SK-N-SH treated with all-trans-retinoic acid at 6 μM for 48 hours (cell line): ENCODE data around the gene ECM1.

Source experiments
- ATAC-seq: fragments of 200-7000 bp; cut with Tn5 transposase; 3 replicates; pipeline ENCODE4 v1.9.1; 2020; ENCODE audit warnings: mild to moderate bottlenecking, moderate library complexity
- ARNTL ChIP-seq: fragments of 450-650 bp; formaldehyde crosslinking; IDR thresholded peaks from 2 replicates; pipeline ENCODE4 v1.5.0; 2020; ENCODE audit warnings: low read depth, mild to moderate bottlenecking, moderate library complexity, borderline replicate concordance
- BACH2 ChIP-seq: fragments of 250-450 bp; sonication (Bioruptor Pico); IDR thresholded peaks from 2 replicates; pipeline ENCODE4 v1.9.0; 2021; ENCODE audit warnings: mild to moderate bottlenecking, borderline replicate concordance
- CSDC2 ChIP-seq: fragments of 250-450 bp; sonication (Bioruptor Pico); IDR thresholded peaks from 2 replicates; pipeline ENCODE4 v1.5.0; 2020; ENCODE audit warnings: mild to moderate bottlenecking, moderate library complexity
- ESRRG ChIP-seq: fragments of 250-450 bp; sonication (Bioruptor Pico); IDR thresholded peaks from 2 replicates; pipeline ENCODE4 v1.6.1; 2021; ENCODE audit warnings: mild to moderate bottlenecking
- GLIS3 ChIP-seq: fragments of 250-450 bp; sonication (Bioruptor Pico); IDR thresholded peaks from 2 replicates; pipeline ENCODE4 v1.5.0; 2020; ENCODE audit warnings: mild to moderate bottlenecking, moderate library complexity
- ISL1 ChIP-seq: fragments of 250-450 bp; sonication (Bioruptor Pico); IDR thresholded peaks from 2 replicates; pipeline ENCODE4 v2.1.2; 2022; ENCODE audit warnings: mild to moderate bottlenecking, moderate library complexity
- OSR1 ChIP-seq: fragments of 250-450 bp; sonication (Bioruptor Pico); IDR thresholded peaks from 2 replicates; pipeline ENCODE4 v1.8.0; 2022; ENCODE audit warnings: moderate library complexity, mild to moderate bottlenecking, inconsistent platforms
- PPARA ChIP-seq: fragments of 250-450 bp; sonication (Bioruptor Pico); IDR thresholded peaks from 2 replicates; pipeline ENCODE4 v1.5.0; 2020; ENCODE audit warnings: mild to moderate bottlenecking, borderline replicate concordance
- RARB ChIP-seq: fragments of 250-450 bp; sonication (Bioruptor Pico); IDR thresholded peaks from 2 replicates; pipeline ENCODE4 v1.8.0; 2021; ENCODE audit warnings: mild to moderate bottlenecking, moderate library complexity
- SNAI2 ChIP-seq: fragments of 250-450 bp; sonication (Bioruptor Pico); IDR thresholded peaks from 2 replicates; pipeline ENCODE4 v1.5.0; 2020; ENCODE audit warnings: mild to moderate bottlenecking, moderate library complexity
- TCF4 ChIP-seq: fragments of 250-450 bp; sonication (Bioruptor Pico); IDR thresholded peaks from 2 replicates; pipeline ENCODE4 v1.8.0; 2021; ENCODE audit warnings: mild to moderate bottlenecking, moderate library complexity, borderline replicate concordance
- TOX ChIP-seq: fragments of 250-450 bp; sonication (Bioruptor Pico); IDR thresholded peaks from 2 replicates; pipeline ENCODE4 v1.8.0; 2021; ENCODE audit warnings: mild to moderate bottlenecking, moderate library complexity, borderline replicate concordance
- ZC3H10 ChIP-seq: fragments of 250-450 bp; sonication (Bioruptor Pico); IDR thresholded peaks from 2 replicates; pipeline ENCODE4 v1.5.1; 2021; ENCODE audit warnings: mild to moderate bottlenecking, moderate library complexity
- ZFP3 ChIP-seq: fragments of 250-450 bp; sonication (Bioruptor Pico); IDR thresholded peaks from 2 replicates; pipeline ENCODE4 v1.5.0; 2020; ENCODE audit warnings: mild to moderate bottlenecking, moderate library complexity
- ZFP30 ChIP-seq: fragments of 450-650 bp; formaldehyde crosslinking; IDR thresholded peaks from 2 replicates; pipeline ENCODE4 v1.5.0; 2022; ENCODE audit warnings: mild to moderate bottlenecking, moderate library complexity
- ZNF565 ChIP-seq: fragments of 450-650 bp; formaldehyde crosslinking; conservative IDR thresholded peaks from 2 replicates; pipeline ENCODE4 v1.5.0; 2020; ENCODE audit warnings: low read depth, mild to moderate bottlenecking, moderate library complexity
- ZNF70 ChIP-seq: fragments of 450-650 bp; formaldehyde crosslinking; IDR thresholded peaks from 2 replicates; pipeline ENCODE4 v1.5.0; 2020; ENCODE audit warnings: mild to moderate bottlenecking, moderate library complexity
- ZNF8 ChIP-seq: fragments of 450-650 bp; formaldehyde crosslinking; IDR thresholded peaks from 2 replicates; pipeline ENCODE4 v1.5.0; 2020; ENCODE audit warnings: mild to moderate bottlenecking, moderate library complexity
- TF ChIP-seq, protein P1 (sequence below): fragments of 250-450 bp; sonication (Bioruptor Pico); IDR thresholded peaks from 2 replicates; pipeline ENCODE4 v1.8.0; 2021; ENCODE audit warnings: low read depth, mild to moderate bottlenecking, moderate library complexity, borderline replicate concordance
- TF ChIP-seq, protein P2 (sequence below): fragments of 250-450 bp; sonication (Bioruptor Pico); IDR thresholded peaks from 2 replicates; pipeline ENCODE4 v1.8.0; 2020; ENCODE audit warnings: mild to moderate bottlenecking, moderate library complexity, borderline replicate concordance
- TF ChIP-seq, protein P3 (sequence below): fragments of 250-450 bp; sonication (Bioruptor Pico); IDR thresholded peaks from 2 replicates; pipeline ENCODE4 v1.5.1; 2020; ENCODE audit warnings: low read depth, mild to moderate bottlenecking, moderate library complexity
- TF ChIP-seq, protein P4 (sequence below): fragments of 250-450 bp; sonication (Bioruptor Pico); IDR thresholded peaks from 2 replicates; pipeline ENCODE4 v1.5.0; 2020; ENCODE audit warnings: mild to moderate bottlenecking, moderate library complexity

ECM1 gene

DNA sequence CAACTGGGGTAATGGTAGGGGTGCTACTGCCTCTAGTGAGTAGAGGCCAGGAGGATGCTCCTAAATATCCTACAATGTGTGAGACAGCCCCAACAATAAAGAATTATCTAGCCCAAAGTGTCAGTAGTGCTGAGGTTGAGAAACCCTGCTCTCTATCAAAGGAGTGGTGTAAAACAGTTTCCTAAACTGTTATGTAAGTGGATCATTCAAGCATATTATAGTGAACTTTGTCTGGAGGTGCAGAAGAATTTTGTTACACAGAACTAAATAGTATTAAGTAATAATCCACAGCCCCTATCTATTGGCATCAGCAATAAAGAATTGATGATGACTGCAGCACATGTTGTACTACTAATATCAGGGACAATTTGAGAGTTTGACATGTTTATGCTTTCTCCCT lies 40.9 kb upstream of the ECM1 start:
- no peak for ATAC-seq
- no peak for TF ChIP-seq SNAI2
- TF ChIP-seq GLIS3: no peak
- no peak for TF ChIP-seq ZC3H10 (CRISPR knock-in tag)
- no peak for TF ChIP-seq CSDC2 (CRISPR knock-in tag)
- no peak for TF ChIP-seq TCF4 (CRISPR knock-in tag)
- TF ChIP-seq OSR1: no peak
- TF ChIP-seq ESRRG (CRISPR knock-in tag): no peak

DNA sequence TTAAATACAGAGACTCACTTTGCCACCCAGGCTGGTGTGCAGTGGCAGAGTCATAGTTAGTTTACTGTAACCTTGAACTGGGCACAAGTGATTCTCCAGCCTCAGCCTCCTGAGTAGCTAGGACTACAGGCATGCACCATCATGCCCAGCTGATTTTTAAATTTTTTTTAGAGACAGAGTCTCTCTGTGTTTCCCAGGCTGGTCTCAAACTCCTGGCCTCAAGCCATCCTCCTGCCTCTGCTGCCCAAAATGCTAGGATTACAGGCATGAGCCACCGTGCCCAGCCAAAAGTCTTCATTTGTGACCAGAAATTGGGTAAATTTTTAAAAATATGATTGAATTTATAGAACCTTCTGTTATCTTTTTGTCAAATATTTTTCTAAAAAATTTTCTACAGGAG lies 38.6 kb upstream of the ECM1 start:
- no peak for ATAC-seq
- TF ChIP-seq SNAI2 (no peak), TOX (CRISPR knock-in tag) (no peak), ZNF8 (no peak), ZNF70 (CRISPR knock-in tag) (no peak)

DNA sequence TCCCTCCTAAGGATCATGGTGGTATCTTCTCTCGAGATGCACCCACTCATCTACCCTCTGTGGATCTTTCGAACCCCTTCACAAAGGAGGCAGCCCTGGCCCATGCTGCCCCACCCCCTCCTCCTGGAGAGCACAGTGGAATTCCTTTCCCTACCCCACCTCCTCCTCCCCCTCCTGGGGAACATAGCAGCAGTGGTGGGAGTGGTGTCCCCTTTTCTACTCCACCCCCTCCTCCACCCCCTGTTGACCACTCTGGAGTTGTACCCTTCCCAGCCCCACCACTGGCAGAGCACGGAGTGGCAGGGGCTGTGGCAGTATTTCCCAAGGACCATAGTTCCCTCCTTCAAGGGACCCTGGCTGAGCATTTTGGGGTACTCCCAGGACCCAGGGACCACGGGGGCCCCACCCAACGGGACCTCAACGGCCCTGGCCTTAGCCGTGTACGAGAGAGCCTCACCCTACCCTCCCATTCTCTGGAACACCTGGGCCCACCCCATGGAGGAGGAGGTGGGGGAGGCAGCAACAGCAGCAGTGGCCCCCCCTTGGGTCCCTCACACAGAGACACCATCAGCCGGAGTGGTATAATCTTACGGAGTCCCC lies 35.2 kb upstream of the ECM1 start:
- TF ChIP-seq, protein P1, sequence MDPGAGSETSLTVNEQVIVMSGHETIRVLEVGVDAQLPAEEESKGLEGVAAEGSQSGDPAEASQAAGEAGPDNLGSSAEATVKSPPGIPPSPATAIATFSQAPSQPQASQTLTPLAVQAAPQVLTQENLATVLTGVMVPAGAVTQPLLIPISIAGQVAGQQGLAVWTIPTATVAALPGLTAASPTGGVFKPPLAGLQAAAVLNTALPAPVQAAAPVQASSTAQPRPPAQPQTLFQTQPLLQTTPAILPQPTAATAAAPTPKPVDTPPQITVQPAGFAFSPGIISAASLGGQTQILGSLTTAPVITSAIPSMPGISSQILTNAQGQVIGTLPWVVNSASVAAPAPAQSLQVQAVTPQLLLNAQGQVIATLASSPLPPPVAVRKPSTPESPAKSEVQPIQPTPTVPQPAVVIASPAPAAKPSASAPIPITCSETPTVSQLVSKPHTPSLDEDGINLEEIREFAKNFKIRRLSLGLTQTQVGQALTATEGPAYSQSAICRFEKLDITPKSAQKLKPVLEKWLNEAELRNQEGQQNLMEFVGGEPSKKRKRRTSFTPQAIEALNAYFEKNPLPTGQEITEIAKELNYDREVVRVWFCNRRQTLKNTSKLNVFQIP (CRISPR knock-in tag): no peak
- no peak for TF ChIP-seq ARNTL
- TF ChIP-seq TCF4 (CRISPR knock-in tag): no peak
- no peak for TF ChIP-seq ZNF70 (CRISPR knock-in tag)
- TF ChIP-seq ZC3H10 (CRISPR knock-in tag): no peak
- no peak for TF ChIP-seq TOX (CRISPR knock-in tag)
- TF ChIP-seq SNAI2: no peak
- TF ChIP-seq PPARA (CRISPR knock-in tag): no peak
- TF ChIP-seq ISL1 (CRISPR knock-in tag): no peak
- no peak for TF ChIP-seq ZFP30
- TF ChIP-seq, all 23 proteins: peak for 0
- ATAC-seq: no peak

DNA sequence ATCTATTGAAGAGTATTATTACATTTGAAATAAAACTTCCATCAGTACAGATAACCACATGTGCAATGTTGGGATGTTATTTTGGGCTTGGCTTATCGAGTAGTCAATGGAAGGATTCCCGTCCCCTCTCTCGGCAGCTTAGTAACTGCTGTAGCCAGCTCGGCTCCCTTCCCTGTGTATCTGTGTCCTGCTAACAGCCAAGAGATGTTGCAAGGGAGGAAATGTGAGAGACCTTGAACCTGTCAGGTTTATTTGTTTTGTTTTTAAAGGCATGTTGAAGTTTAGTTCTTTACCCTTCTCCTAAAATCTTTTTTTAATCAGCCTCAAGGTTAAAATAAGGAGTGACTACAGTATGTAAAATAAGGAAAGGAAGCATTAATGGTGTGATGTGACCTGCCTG lies 34.2 kb upstream of the ECM1 start:
- ATAC-seq: no peak
- TF ChIP-seq TOX (CRISPR knock-in tag) (no peak), BACH2 (no peak), SNAI2 (no peak), ZC3H10 (CRISPR knock-in tag) (no peak), ZNF70 (CRISPR knock-in tag) (no peak), OSR1 (no peak), ARNTL (no peak), ZFP3 (CRISPR knock-in tag) (no peak), RARB (CRISPR knock-in tag) (no peak), ZFP30 (no peak), PPARA (CRISPR knock-in tag) (no peak), ZNF565 (no peak)
- TF ChIP-seq, protein P2, sequence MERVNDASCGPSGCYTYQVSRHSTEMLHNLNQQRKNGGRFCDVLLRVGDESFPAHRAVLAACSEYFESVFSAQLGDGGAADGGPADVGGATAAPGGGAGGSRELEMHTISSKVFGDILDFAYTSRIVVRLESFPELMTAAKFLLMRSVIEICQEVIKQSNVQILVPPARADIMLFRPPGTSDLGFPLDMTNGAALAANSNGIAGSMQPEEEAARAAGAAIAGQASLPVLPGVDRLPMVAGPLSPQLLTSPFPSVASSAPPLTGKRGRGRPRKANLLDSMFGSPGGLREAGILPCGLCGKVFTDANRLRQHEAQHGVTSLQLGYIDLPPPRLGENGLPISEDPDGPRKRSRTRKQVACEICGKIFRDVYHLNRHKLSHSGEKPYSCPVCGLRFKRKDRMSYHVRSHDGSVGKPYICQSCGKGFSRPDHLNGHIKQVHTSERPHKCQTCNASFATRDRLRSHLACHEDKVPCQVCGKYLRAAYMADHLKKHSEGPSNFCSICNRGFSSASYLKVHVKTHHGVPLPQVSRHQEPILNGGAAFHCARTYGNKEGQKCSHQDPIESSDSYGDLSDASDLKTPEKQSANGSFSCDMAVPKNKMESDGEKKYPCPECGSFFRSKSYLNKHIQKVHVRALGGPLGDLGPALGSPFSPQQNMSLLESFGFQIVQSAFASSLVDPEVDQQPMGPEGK: no peak
- TF ChIP-seq, protein P3, sequence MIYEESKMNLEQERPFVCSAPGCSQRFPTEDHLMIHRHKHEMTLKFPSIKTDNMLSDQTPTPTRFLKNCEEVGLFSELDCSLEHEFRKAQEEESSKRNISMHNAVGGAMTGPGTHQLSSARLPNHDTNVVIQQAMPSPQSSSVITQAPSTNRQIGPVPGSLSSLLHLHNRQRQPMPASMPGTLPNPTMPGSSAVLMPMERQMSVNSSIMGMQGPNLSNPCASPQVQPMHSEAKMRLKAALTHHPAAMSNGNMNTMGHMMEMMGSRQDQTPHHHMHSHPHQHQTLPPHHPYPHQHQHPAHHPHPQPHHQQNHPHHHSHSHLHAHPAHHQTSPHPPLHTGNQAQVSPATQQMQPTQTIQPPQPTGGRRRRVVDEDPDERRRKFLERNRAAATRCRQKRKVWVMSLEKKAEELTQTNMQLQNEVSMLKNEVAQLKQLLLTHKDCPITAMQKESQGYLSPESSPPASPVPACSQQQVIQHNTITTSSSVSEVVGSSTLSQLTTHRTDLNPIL (CRISPR knock-in tag): no peak
- TF ChIP-seq, protein P1 (CRISPR knock-in tag): no peak
- TF ChIP-seq, protein P4, sequence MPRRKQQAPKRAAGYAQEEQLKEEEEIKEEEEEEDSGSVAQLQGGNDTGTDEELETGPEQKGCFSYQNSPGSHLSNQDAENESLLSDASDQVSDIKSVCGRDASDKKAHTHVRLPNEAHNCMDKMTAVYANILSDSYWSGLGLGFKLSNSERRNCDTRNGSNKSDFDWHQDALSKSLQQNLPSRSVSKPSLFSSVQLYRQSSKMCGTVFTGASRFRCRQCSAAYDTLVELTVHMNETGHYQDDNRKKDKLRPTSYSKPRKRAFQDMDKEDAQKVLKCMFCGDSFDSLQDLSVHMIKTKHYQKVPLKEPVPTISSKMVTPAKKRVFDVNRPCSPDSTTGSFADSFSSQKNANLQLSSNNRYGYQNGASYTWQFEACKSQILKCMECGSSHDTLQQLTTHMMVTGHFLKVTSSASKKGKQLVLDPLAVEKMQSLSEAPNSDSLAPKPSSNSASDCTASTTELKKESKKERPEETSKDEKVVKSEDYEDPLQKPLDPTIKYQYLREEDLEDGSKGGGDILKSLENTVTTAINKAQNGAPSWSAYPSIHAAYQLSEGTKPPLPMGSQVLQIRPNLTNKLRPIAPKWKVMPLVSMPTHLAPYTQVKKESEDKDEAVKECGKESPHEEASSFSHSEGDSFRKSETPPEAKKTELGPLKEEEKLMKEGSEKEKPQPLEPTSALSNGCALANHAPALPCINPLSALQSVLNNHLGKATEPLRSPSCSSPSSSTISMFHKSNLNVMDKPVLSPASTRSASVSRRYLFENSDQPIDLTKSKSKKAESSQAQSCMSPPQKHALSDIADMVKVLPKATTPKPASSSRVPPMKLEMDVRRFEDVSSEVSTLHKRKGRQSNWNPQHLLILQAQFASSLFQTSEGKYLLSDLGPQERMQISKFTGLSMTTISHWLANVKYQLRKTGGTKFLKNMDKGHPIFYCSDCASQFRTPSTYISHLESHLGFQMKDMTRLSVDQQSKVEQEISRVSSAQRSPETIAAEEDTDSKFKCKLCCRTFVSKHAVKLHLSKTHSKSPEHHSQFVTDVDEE (CRISPR knock-in tag): no peak
- TF ChIP-seq, all 23 proteins: peak for 0
